NCI-H460 (cell line): ENCODE results near the gene ZNF25. TPM values are rescaled to one million over a fixed set of nuclear protein-coding genes. Genes with fewer than 3 reads are reported as not detected.
A peak's percentile ranks its signal among the peaks of the same experiment; 100 is the strongest.
"Not testable (repeated sequence)": the region's sequence is repeated elsewhere in the genome, so short reads cannot be mapped to it uniquely, and the experiment has no call there.

Source experiments
- DNase-seq: peaks from one replicate; pipeline ENCODE4 v3.0.0-alpha.2; 2016; ENCODE audit warnings: low read depth; ENCODE audit errors: extremely low read depth
- polyA plus RNA-seq: library from polyadenylated mRNA; depleted of rRNA; stranded (reverse); fragments of >200 nt; gene quantifications from 2 replicates; pipeline ENCODE4 v1.2.3, GENCODE V29; 2014; cell fraction: nucleus; rRNA removed
- total RNA-seq: library from RNA; depleted of rRNA; stranded (reverse); fragments of >200 nt; shearing (Covaris generic); gene quantifications from 2 replicates; pipeline ENCODE4 v1.2.3, GENCODE V29; 2014; rRNA removed

The ZNF25 gene
- 6.4 and 9.4 TPM in 2 replicates for total RNA-seq
- polyA plus RNA-seq = 7.0 and 8.0 TPM in 2 replicates

DNA sequence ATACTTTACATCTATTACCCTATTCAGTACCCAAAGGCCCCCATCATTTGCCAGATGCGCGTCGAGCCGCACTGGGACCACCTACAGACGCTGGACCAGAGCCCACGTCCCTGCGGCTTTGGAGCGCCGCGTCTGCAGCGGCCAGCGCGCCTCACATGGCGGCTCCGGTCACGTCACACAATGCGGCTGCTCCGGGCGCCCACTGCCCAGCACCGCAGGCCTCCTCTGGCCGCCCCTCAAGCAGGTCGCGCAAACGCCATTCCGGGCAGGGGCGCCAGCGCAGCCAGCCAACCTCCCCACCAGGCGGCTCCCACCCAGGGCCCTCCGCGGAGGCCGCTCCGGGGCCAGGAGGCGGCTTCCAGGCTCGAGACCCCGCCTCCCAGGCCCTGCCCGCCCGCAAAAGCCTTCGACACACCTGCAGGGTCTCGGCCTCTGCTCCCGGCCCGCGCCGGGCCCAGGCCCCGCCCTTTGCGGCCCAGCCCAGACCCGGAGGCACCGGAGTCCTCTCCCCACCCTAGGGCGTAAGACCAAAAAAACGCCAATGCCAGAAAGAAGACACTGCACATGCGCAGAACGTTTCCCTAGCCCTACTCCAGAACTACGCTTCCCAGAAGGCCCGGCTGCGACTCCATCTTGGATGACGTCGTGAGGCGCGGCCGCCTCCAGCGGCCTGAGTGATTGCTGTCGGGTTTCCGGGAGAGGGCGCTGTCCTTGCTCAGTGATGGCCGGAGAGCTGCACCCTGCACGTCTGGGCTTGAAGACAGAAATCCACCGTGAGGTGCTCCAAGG is at the start of gene ZNF25:
Gene ZNF25 (minus strand): TSS at position 557 of the 789 bp plus-strand sequence. CDS start 4,925 bp downstream, outside the sequence.
- peak; percentile 96 for DNase-seq

DNA sequence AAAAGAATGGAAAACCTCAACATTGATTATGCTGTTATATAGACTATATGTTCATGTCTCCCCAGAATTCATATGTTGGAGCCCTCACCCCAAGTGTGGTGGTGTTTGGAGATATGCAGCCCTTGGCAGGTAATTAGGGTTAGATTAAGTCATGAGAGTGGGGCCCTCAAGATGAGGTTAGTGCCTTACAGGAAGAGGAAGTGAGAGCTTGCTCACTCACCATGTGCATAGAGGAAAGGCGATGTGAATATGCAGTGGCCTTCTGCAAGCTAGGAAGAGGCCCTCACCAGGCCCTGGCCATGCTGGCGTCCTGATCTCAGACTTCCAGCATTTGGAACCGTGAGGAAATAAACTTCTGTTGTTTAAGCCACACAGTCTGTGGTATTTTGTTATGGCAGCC is 48.8 kb upstream of the ZNF25 start:
- DNase-seq = no peak

DNA sequence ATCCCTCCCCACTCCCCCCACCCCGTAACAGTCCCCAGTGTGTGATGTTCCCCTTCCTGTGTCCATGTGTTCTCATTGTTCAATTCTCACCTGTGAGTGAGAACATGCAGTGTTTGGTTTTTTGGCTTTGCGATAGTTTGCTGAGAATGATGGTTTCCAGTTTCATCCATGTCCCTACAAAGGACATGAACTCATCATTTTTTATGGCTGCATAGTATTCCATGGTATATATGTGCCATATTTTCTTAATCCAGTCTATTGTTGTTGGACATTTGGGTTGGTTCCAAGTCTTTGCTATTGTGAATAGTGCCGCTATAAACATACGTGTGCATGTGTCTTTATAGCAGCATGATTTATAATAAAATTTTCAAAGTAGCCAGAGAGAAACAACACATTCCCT is 42.7 kb upstream of the ZNF25 start:
- not testable (repeated sequence) for DNase-seq

DNA sequence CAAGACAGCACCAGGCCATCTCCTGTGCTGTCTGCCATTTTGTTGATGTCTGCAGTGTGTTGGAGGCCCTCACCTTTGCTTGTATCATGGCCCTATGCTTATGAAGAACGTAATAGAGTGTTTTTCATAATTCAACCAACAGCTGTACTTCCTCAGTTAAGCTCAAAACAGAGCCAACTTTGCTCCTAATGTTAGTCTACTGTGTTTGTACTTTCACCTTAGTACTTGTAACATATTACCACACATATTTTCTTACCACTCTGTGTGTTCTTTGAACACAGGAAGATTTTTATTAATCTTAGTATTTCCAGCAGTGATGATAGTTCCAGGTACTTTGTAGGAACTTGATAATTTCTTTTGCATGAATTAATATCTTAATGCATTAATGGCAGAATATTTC is 39.9 kb upstream of the ZNF25 start:
- DNase-seq = no peak

DNA sequence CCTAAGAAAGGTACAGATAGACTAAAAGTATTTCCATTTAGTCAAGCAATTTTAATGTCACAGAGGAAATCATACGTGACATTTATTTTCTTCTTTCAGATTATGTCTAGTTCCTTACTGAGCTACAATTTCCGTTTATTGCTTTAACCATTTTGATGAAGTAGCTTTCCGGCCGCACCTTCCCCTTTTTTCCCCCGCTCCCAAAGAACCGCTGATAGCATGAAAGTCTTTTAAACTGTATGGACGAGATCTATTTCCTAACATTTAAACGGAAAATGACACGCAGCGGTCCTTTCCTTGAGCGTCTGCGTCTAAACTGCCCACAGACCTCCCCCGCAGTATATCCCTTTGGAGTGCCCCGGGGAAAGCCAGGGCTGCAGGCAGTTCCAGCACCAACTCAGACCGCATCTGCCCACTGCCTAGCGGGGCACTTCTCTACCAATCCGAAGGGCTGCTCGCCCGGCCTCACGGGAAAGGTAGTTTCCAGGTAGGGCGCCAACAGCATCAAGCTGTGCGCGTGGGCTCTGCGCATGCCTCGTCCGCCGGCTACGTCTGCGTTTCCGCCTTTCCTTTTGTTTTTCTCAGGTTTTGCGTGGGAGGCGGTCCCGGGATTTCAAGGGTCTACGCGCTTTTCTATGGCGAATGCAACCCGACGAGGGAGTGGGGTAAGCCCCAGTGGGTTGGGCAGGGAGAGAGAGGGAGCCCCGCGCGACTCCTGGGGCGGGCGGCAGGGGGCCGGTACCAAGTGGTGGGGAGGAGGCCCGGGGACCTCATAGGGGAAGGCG is 33.9 kb upstream of the ZNF25 start, which contains the start of gene ZNF33A:
Gene ZNF33A (plus strand): TSS at position 557 of the 785 bp plus-strand sequence. CDS start 1,667 bp downstream, outside the sequence.
- DNase-seq = peak; percentile 74

DNA sequence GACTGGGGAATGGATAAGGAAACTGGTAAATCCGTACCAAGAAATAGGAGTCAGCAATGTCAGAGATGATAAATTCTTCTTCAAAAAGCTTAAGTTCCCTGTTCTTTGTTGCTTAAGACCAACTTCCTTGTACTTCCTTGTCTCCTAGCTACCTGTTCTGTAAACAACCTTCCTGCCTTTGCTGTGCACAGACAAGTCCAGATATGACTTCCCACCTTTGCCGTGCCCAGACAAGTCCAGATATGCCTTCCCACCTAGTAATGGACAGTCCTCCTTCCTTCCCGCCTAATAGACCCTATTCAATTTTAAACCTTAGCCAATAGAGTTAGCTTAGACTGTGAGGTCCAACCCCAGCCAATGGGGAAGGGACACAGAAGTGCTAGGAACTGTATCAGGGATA is 31.5 kb upstream of the ZNF25 start:
- no peak for DNase-seq

DNA sequence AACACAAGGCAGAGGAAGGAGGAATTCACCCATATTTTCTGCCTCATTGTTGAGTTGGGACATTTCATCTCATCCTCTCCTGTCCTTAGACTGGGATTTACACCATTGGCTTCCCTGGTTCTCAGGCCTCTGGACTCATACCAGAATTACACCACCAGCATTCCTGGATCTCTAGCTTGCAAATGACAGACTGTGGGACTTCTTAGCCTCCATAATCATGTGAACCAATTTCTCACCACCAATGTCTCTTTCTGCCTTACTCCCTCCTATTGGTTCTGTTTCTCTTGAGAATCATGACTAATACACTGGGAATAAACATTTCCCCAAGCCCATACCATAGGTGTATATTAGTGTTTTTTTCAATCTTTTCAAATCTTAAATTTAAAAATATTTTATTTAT is 31.1 kb upstream of the ZNF25 start:
- no peak for DNase-seq

DNA sequence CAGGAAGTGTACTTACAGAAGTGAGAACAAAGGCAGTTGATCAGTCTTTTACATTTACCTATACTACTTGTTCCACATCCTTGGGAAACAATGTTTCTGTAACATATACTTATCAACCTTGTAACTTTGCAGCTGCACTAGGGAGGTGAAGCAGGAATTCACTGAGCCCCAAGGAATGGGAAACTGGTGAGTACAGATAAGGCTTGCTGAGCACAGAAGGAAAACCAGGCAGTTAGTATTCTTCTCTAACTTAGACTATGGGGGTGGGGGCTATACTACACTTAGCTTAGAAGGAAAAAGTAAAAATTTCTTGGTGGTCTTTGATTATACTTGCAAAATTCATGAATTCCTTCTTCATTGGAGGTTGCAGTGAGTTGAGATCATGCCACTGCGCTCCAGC is 27.1 kb upstream of the ZNF25 start:
- no peak for DNase-seq

DNA sequence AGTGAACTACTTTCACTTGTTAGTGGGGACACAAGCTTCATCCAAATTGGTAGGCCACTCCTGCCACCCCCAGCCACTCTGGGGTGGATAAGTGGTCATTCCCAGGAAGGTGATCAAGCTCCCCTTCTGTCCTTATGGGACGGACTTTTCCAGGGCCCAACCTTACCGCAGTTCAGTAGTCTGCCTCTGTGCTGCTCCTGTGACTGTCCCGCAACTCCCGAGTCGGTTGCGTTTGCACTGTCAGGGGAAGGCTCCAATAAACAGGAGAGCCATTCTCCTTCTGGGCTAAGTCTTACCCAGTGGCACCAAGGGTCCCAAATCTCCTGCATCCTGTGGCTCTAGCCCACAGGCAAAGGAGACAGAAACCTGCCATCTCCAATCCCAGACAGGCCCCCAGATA is 26.6 kb upstream of the ZNF25 start:
- DNase-seq = no peak

DNA sequence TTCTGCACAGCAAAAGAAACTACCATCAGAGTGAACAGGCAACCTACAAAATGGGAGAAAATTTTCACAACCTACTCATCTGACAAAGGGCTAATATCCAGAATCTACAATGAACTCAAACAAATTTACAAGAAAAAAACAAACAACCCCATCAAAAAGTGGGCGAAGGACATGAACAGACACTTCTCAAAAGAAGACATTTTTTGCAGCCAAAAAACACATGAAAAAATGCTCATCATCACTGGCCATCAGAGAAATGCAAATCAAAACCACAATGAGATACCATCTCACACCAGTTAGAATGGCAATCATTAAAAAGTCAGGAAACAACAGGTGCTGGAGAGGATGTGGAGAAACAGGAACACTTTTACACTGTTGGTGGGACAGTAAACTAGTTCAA is 24.0 kb upstream of the ZNF25 start:
- DNase-seq = not testable (repeated sequence)

DNA sequence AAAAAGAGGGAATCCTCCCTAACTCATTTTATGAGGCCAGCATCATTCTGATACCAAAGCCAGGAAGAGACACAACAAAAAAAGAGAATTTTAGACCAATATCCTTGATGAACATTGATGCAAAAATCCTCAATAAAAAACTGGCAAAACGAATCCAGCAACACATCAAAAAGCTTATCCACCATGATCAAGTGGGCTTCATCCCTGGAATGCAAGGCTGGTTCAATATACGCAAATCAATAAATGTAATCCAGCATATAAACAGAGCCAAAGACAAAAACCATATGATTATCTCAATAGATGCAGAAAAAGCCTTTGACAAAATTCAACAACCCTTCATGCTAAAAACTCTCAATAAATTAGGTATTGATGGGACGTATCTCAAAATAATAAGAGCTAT is 22.5 kb upstream of the ZNF25 start:
- not testable (repeated sequence) for DNase-seq

DNA sequence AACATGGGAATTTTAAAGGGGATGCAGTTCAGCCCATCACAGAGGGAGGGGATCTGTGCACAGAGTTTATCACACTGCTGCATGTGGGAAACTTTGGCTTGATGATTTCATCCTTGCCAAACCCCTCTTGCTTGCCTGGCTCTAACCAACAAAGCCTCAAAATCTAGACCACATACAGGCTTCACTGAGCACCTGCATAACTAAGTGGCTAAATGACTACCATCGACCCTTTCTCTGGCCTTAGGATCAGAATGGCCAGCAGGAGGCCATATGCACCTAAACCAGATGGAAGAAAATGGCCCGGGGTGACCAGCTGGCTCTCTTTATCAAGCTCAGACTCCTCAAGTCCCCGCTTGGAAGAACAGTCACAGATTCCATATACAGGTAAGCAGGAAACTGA is 15.6 kb upstream of the ZNF25 start:
- DNase-seq = no peak

DNA sequence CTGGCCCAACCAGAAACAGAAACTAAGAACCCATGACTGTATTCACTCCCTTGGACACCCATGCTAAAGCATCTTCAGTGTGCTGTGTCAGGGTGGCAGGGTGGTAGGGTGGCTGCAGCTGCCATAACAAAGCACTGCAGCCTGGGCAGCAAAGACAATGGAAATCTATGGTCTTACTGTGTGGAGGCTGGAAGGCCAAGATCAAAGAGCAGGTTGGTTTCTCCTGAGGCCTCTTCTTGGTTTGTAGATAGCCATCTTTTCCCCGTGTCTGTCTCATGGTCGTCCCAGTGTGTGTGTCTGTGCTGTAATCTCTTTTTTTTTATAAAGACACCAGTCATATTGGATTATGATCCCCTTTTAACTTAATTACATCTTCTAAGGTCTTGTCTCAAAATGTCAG is 15.2 kb upstream of the ZNF25 start:
- DNase-seq = no peak

DNA sequence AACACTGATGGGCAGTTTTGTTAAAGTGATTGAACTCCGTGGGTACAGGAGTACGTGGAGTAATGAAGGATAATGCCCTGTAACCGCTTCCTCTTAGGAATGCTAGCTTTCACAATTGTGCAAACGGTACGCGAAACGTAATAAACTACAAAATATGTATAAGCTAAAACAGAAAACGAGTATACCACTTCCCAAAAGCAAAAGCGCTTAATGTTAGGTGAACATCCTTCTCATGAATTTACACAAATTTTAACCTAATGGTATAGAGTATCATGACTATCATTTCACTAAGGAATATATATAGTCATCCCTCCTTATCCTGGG is 395 bp upstream of the ZNF25 start:
- no peak for DNase-seq

DNA sequence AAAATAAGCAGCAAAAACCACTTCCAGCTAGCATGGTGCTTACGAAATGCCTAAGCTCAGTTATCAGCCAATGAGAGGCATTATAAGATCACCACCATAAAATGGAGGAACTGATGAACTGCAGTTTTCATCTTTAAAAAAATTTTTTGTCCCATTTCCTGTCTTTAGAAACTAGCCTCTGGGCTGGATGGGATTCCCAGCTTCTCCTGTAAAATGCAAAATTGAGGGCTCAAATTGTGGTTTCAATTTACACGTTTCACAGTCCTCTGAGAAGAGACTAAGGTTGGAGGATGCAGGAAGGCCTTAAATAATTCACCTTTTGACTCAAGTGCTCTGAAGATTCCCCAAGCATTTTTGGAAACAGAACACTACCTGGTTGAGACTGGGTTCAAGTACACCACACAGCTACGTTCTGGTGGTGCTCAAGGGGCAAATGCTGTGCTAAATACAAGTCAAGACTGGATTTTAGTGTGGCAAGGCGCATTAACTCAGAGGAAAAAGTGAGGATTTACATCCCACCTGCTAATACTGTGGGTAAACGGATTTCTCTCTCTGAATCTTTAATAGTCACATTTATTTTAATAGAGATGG is 951 bp downstream of the ZNF25 start:
- no peak for DNase-seq

DNA sequence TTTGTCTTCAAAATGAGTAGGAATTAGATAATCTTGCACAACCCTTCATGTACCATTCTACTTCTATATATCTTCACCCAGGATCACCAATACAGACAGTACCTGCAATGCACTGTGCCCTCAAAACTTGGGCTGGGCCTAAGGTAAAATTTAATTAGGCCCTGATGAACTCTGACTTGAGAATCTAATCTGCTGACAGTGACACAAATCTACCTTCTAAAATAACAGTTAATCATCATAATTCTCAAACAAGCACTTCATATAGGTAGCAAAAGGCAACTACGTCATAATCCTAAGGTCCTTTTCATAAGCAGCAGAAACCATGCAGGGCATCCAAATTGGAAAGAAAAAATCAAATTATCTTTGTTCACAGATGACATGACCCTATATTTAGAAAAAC is 4.1 kb downstream of the ZNF25 start:
- DNase-seq = no peak

DNA sequence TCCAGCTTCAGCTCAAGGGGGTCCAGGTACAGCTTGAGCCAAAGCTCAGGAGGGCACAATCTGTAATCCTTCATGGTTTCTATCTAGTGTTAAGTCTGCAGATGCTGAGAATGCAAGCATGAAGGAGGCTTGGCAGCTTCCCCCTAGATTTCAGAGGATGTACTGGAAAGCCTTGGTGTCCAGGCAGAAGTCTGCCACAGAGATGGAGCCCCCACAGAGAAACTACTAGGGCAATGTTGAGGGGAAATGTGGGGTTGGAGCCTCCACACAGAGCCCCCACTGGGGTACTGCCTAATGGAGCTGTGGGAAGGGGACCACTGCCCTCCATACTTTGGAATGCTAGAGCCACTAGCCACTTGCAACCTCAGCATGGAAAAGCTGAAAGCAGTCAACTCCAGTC is 11.4 kb downstream of the ZNF25 start:
- DNase-seq = no peak

DNA sequence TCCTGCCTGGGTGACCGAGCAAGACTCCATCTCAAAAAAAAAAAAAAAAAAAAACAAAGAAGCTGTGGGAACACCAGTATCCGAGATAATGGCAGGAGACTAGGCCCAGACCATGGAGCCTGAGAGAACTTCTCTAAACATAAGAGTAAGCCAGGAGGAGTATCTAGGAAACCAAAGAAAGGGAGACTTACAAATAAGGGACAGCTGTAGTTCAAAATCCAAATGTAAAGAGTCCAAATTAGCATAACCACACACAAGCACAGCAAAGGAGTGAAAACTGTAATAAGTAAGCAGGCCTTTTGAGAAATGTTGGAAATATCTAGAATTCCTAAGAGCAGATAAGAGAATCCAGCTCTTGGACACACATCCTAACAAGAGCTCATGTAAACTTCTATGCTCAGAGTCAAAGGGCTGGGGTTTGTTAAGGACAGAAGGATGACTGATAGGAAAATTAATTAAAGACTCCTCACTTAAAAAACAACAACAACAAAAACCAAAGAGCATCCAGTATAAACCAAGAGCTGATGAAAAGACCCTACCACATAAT is 15.8 kb downstream of the ZNF25 start:
- no peak for DNase-seq

DNA sequence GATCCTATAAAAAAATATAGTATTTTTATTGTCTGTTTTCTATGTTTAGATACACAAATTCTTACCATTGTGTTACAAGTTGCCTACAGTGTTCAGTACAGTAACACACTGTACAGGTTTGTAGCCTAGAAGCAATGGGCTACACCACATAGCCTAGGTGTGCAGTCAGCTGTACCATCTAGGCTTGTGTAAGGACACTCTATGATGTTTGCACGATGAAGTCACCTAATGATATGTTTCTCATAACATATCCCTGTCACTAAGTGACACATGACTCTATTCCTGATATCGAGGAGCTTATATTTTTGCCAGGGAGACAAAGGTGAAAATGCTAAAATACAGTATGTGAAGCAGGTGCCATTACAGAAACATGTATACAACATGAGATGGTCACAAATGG is 18.6 kb downstream of the ZNF25 start:
- no peak for DNase-seq

DNA sequence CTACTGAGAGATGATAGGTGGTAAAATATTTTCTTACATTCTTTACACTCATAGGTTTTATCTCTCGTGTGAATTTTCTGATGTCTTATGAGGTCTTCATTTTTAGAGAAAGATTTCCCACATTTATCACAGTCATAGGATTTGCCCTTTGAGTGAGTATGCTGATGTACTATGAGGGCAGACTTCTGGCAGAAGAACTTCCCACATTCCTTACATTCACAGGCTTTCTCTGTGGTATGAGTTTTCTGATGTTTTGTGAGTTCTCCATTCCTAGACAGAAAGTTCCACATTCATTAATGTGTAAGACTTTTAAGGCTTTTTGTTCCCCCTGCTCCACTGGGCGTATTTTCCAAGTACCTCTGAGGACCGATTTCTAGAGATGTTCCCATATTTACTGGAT is 23.5 kb downstream of the ZNF25 start:
- no peak for DNase-seq

DNA sequence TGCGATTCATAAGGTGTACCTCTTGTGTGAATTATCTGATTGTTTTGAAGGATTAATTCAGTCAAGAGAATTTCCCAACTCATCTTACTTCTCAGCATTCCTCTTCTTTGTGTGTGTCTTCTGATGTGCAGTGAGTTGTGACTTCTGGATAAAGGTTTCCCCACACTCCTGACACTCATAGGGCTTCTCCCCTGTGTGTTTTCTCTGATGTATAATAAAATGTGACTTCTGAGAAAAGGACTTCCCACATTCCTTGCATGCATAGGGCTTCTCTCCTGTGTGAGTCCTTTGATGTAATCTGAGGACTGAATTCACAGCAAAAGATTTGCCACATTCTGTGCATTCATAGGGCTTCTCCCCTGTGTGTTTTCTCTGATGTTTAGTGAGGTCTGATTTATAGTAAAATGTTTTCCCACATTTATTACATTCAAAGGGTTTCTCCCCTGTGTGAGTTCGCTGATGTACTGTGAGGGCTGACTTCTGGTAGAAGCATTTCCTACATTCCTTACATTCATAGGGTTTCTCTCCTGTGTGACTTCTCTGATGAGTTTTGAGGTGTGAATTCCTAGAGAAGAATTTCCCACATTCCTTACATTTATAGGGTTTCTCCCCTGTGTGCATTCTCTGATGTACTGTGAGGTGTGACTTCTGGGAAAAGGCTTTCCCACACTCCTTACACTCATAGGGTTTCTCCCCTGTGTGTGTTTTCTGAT is 24.2 kb downstream of the ZNF25 start:
- no peak for DNase-seq
